Hematopoietic multipotent progenitor cell (in vitro differentiated cells): ENCODE results near the gene ELAVL3. TPM values are rescaled to one million over a fixed set of nuclear protein-coding genes. Genes with fewer than 3 reads are reported as not detected.

Experiments
- DNase-seq, 3 donors: peaks; one replicate each; pipeline ENCODE4 v3.0.0-alpha.2; 2011 to 2015; ENCODE audit warnings: low read depth in 2 of 3, low spot score in 2 of 3
- total RNA-seq: library from RNA; depleted of rRNA; stranded (reverse); fragments of >200 nt; gene quantifications from one replicate; pipeline ENCODE4 v1.2.3, GENCODE V29; 2012

The ELAVL3 gene
- total RNA-seq, result 0.27 TPM

GRCh38 chr19:11480715-11481533 lies at the start of gene ELAVL3:
Gene ELAVL3 (minus strand): TSS chr19:11481046. CDS start chr19:11480608, 438 bp downstream.
- no peak for DNase-seq

DNA sequence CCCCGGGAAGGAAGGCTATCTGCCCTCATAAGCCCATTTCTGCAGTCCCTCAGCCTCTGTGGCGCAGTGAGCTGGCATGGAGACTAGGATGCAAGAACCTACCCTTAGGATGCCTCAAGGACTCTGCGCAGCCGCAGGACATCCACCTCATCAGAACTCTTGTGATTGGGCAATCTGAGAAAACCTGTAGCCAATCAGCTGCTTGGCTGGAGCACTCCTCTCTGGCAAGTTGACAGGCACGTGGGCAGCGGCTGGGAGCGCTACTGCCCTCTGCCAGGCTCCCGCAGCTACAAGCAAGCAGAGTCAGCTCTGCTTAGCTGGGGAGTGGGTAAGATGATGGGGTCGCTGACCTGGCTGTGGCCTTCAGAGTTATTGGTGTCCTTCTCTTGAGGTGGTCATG lies 49.6 kb upstream of the ELAVL3 start:
- peak in 2 of 3 donors; percentile 83 to 91 for DNase-seq

DNA sequence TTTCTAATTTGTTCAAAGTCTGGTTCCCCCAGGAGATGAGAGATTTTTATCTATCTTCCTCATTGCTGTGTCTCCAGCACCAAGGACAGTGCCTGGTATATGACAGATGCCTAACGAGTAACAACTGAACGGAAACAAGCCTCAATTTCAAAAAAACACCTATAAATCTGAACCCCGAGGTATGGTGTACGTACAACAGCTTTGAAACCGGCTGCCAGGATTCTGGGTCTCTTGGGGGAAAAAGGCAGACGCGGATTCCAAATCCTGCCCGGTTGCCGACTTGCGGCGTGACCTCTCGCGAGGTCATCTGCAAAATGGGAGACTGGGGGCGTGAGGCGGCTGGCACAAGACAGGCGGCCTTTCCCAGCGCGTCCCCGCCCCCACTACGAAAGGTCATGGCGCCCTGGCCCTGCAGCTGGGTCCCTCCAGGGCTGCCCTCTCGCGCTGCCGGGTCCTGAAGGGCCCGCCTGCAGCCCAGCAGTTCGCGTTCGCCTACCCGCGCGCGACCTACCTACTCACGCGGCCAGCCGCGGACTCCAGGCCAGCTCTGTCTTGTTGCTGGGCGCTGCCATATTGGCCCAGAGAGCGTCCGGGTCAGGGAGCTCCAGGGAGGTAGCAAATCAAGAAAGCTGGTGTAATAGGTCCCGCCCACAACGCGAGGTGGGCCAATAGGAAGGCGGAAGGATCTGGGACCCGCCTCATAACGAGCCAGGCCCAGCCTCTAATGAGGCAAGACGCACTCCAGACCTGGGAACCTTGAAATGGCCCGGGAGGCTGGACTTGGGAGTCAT lies 47.9 kb upstream of the ELAVL3 start, which contains the start of gene ECSIT:
Gene ECSIT, minus strand, starts transcription at position 584 of the 791 bp plus-strand sequence. CDS start 9,964 bp downstream, outside the sequence.
- DNase-seq, result peak; percentile 74 to 98 (median 97)

- DNase-seq, result no peak
These were observed 38.3 kb upstream of the ELAVL3 start for GRCh38 chr19:11519138-11519537.

DNA sequence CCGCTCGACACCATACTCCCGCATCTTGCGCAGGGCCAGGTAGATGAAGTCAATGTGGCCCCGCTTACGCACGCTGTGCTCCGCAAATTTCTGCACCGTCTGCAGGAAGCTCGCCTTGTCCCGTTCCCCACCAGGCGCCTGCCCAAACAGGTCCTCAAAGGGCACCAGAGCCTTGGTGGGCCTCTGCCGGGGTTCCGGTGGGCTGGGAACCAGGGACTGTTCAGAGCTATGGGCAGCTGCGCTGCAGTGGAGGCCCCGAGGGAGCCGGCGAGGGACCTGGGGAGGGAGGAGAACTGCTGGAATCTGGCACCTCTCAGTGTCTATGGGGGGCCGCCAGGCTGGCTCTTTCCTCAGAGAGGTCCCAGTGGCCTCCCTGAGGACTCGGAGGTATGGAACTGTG lies 33.1 kb upstream of the ELAVL3 start:
- DNase-seq, result no peak

- DNase-seq, result no peak
These were observed 29.6 kb upstream of the ELAVL3 start for GRCh38 chr19:11510444-11510843.

- no peak for DNase-seq
These were observed 26.7 kb upstream of the ELAVL3 start for GRCh38 chr19:11507370-11508078.

DNA sequence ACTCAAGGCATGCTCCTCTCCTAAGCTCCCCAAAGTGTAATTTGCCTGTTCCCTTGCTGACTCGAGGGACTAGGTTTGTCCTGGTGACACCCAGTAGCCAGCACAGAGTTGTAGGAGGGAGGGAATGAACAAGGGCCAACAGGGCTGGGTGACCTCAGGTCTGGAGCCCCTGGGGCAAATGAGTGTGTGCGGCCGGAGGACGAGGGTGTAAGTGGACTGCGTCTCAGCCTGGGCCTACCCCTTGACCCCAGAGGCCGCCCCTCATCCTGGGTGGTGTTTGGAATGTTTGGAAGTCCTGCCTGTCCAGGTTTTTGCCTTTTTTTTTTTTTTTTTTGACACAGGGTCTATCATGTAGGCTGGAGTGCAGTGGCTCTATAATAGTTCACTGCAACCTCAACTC lies 26.1 kb upstream of the ELAVL3 start:
- no peak for DNase-seq

- no peak for DNase-seq
These were observed 25.3 kb upstream of the ELAVL3 start for GRCh38 chr19:11506101-11506555.

DNA sequence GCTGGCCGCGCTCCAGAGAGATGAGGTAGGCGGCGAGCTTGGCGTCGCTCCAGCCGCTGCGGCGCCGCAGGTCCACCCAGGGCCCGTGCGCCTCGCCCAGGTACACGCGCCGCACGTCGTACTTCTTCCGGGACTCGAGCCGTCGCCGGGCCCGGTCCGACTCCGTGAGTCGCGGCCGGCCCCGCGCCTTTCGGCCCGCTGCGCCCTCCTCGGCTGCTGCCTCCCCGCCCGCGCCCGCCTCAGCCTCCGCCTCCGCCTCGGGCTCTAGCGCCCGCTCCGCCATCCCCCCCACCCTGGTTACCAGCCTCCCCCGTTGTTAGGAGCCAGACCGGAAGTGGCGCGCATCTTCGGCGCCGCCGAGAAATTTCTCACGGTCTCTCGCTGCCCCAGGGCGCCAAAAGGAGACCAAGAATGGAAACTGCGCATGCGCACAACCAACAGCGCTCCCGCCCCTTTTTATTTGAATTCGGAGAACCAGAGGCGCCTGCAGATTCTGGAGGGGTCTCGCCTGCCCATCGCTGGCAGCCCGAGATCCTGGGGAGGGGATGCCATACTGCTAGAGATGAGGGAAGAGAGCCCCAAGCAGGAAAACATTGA lies 24.8 kb upstream of the ELAVL3 start, which contains the start of gene ZNF653:
Gene ZNF653, minus strand, starts transcription at position 336 of the 597 bp plus-strand sequence. Its CDS starts 53 bp downstream, at position 283.
- DNase-seq, result peak; percentile 93 to 98 (median 96)

GRCh38 chr19:11505032-11505503 lies 24.2 kb upstream of the ELAVL3 start:
- DNase-seq, result peak; percentile 81 to 97 (median 96)

- DNase-seq, result no peak
These were observed 23.7 kb upstream of the ELAVL3 start for GRCh38 chr19:11504502-11505031.

- no peak for DNase-seq
These were observed 19.1 kb upstream of the ELAVL3 start for GRCh38 chr19:11499890-11500420.

DNA sequence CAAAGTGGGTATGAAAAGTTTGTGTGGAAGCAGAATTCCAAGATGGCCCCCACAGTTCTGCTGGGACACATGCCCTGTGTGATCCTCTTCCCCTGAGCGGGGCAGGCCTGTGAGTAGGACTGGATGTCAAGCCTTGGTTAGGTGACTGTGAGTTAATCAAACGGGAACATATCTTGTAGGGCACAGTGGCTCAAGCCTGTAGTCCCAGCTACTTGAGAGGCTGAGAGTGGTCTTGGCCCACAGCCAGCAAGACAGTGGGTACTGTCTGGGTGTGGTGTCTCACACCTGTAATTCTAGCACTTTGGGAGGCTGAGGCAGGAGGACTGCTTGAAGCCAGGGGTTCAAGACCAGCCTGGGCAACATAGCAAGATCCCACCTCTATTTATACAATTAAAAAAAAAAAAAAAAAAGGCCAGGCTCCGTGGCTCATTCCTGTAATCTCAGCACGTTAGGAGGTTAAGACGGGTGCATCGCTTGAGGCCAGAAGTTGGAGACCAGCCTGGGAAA lies 18.4 kb upstream of the ELAVL3 start:
- DNase-seq, result no peak

GRCh38 chr19:11496391-11497163 lies 15.7 kb upstream of the ELAVL3 start:
- DNase-seq, result peak in 2 of 3 donors; percentile 68 to 73

DNA sequence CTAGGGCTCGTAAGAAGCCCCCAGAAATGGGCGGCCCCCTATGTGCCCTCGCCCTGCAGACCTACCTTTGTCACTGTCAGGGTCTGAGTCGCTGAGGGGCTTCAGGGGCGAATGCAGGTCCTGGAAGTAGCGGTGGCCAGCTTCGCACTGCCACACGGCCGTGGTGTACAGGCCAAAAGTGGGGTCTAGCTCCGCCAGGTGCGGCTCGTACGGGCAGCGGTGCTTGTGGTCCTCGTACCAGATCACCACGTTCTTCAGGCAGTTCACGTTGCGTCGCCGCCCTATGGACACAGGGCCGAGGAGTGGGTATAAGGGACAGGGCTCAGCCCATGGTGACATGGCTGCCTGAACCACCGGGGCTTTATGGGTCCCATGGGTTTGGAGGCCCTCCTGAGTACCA lies 15.0 kb upstream of the ELAVL3 start:
- no peak for DNase-seq

DNA sequence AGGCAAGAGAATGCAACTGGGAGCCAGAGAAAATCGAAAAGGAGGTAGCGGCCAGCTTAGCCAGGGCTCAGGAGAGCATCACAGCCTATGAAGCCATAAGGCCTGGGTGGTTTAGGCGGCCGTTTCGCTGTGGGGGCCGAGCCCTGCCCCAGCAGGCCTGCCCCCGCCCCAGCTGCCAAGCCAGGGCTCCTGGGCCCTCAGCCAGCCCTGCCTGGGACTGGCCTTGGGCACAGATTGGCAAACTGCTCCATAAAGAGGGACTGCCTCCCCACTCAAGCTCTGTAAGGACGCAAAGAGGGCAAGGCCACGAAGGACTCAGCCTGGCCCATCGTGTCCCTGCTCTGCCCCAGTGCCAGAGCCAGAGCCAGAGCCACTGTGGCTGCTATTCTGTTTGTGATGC lies 14.6 kb upstream of the ELAVL3 start:
- DNase-seq, result no peak

- DNase-seq, result no peak
These were observed 13.9 kb upstream of the ELAVL3 start for GRCh38 chr19:11494634-11495285.
